Stomach (tissue), 9 donors: ENCODE measurements around the gene DENND6B. TPM values are rescaled to one million over a fixed set of nuclear protein-coding genes. Genes with fewer than 3 reads are reported as not detected.
"Not testable (repeated sequence)": the region's sequence is repeated elsewhere in the genome, so short reads cannot be mapped to it uniquely, and the experiment has no call there.

Experiments
- DNase-seq, 2 donors: peaks; one replicate each; pipeline versions ENCODE4 v3.0.0 to v3.0.0-alpha.2; 2013 to 2019
- H3K27ac ChIP-seq, 5 donors: fragments of 200-600 bp in 4 of 5; sonication (generic) in 4 of 5; one replicate each; pipeline ENCODE4 v1.5.1; 2013 to 2019; ENCODE audit warnings: mild to moderate bottlenecking in 1 of 5, moderate library complexity in 1 of 5
- H3K27me3 ChIP-seq, 3 donors: fragments of 200-600 bp; sonication (generic); one replicate each; pipeline ENCODE4 v1.5.1; 2017 to 2019; ENCODE audit warnings: mixed run types in 1 of 3
- H3K36me3 ChIP-seq, 4 donors: fragments of 200-600 bp; sonication (generic); 1 replicate in 3 of 4; 2 replicates in 1 of 4; pipeline ENCODE4 v1.5.1; 2016 to 2019
- H3K4me1 ChIP-seq, 4 donors: fragments of 200-600 bp; sonication (generic); one replicate each; pipeline ENCODE4 v1.5.1; 2016 to 2019
- H3K4me3 ChIP-seq, 4 donors: fragments of 200-600 bp; sonication (generic) in 3 of 4; one replicate each; pipeline ENCODE4 v1.5.1; 2016 to 2019; ENCODE audit warnings: mild to moderate bottlenecking in 1 of 4
- H3K9me3 ChIP-seq, 4 donors: fragments of 200-600 bp; sonication (generic); one replicate each; pipeline ENCODE4 v1.5.1; 2016 to 2019
- CTCF ChIP-seq, 7 experiments: fragments of 450-650 bp in 4 of 7; fragments of 200-600 bp in 3 of 7; sonication (generic) in 3 of 7; IDR thresholded peaks; one replicate each; pipeline ENCODE4 v1.5.1; 2016 to 2019; ENCODE audit warnings: antibody characterized with exemption in 7 of 7, control low read depth in 2 of 7, mild to moderate bottlenecking in 1 of 7
- EP300 ChIP-seq: sonication (generic); formaldehyde crosslinking; IDR thresholded peaks from one replicate; pipeline ENCODE4 v1.6.1; 2017; ENCODE audit warnings: antibody characterized with exemption
- POLR2A ChIP-seq, 4 donors: fragments of 450-650 bp; IDR thresholded peaks; one replicate each; pipeline ENCODE4 v1.6.1; 2016; ENCODE audit warnings: antibody characterized with exemption in 4 of 4, control low read depth in 2 of 4, mild to moderate bottlenecking in 1 of 4, moderate library complexity in 1 of 4
- POLR2AphosphoS5 ChIP-seq, 3 donors: sonication (generic); formaldehyde crosslinking; IDR thresholded peaks; one replicate each; pipeline ENCODE4 v1.6.1; 2016; ENCODE audit warnings: antibody characterized with exemption in 3 of 3
- WGBS, 5 donors: extraction: QIAGEN DNeasy Blood & Tissue Kit in 3 of 5; methylation state at CpG; one replicate each; pipeline versions ENCODE4 v1.1.5 to v1.1.7; 2013 to 2018; 5-methylcytosine and 5-hydroxymethylcytosine counted together
- intact Hi-C: fragments of 100-400 bp; cut with DNase I; formaldehyde crosslinking; loops from one replicate; pipeline ENCODE4 v1.15.1; 2023; ENCODE audit warnings: low total_unique reads
- polyA plus RNA-seq, 3 donors: library from polyadenylated mRNA; stranded (reverse); fragments of 200-250 nt; gene quantifications; one replicate each; pipeline ENCODE4 v1.2.3, GENCODE V29; 2013
- total RNA-seq, 5 donors: library from RNA; depleted of rRNA; stranded (reverse); fragments of >200 nt; gene quantifications; one replicate each; pipeline versions ENCODE4 v1.1.0 to v1.2.3, GENCODE V29; 2014 to 2016
- donor health status: healthy with polysubstance abuse.
- donor health status: Bipolar disorder and iron deficiency.
- donor health status: healthy.

Gene DENND6B
- total and polyA plus RNA-seq, 8 donors, result 2.0 to 13.4 (median 4.0) TPM

- peaks cover 7 to 46% (median 29%) of the 10 kb centered on the region in 4 donors for H3K36me3 ChIP-seq
- intact Hi-C loops, result no loop called here
- TF ChIP-seq POLR2A (IDR thresholded peaks at IDR 0.05) (no peak), EP300 (no peak), CTCF (IDR thresholded peaks at IDR 0.05) (no peak), POLR2AphosphoS5 (IDR thresholded peaks at IDR 0.05) (no peak)
- no peak overlapping the region for H3K4me3 ChIP-seq
- peaks cover 0 to 26% (median 12%) of the 10 kb centered on the region in 4 donors for H3K4me1 ChIP-seq
- no peaks in the 10 kb centered on the region for H3K9me3 ChIP-seq
- H3K27me3 ChIP-seq, result no peaks in the 10 kb centered on the region
- WGBS, 5 donors, result 93 to 96% (median 95%) methylated on average over 27 of the region's 27 CpGs
- DNase-seq, result no peak
- no peak overlapping the region for H3K27ac ChIP-seq
Observed at GRCh38 chr22:50367778-50368500, 41.1 kb upstream of the DENND6B start.

GRCh38 chr22:50363803-50364194, 37.0 kb upstream of the DENND6B start:
- not testable (repeated sequence) for DNase-seq

GRCh38 chr22:50363166-50363802, 36.5 kb upstream of the DENND6B start:
- no peaks in the 10 kb centered on the region for H3K27me3 ChIP-seq
- WGBS, 5 donors, result 87 to 95% (median 93%) methylated on average over 8 of the region's 8 CpGs
- no peaks in the 10 kb centered on the region for H3K9me3 ChIP-seq
- peaks cover 0 to 34% (median 24%) of the 10 kb centered on the region in 4 donors for H3K36me3 ChIP-seq
- TF ChIP-seq POLR2AphosphoS5 (IDR thresholded peaks at IDR 0.05), result no peak
- intact Hi-C loops, result no loop called here
- peaks cover 0 to 50% (median 24%) of the 10 kb centered on the region in 4 donors for H3K4me1 ChIP-seq
- no peak overlapping the region for H3K4me3 ChIP-seq
- no peak overlapping the region for H3K27ac ChIP-seq
- DNase-seq, result no peak

More at GRCh38 chr22:50363803-50364194, 37.0 kb upstream of the DENND6B start:
- Histone ChIP-seq H3K36me3 (peaks cover 0 to 39% (median 29%) of the 10 kb centered on the region in 4 donors), H3K4me1 (peaks cover 0 to 50% (median 21%) of the 10 kb centered on the region in 4 donors)
- H3K27ac ChIP-seq, H3K9me3 ChIP-seq, H3K27me3 ChIP-seq, intact Hi-C loops, H3K4me3 ChIP-seq: not testable (repeated sequence)
- 89 to 91% (median 90%) methylated on average over 11 of the region's 11 CpGs for WGBS, 5 donors

- Histone ChIP-seq H3K27me3 (no peaks in the 10 kb centered on the region), H3K36me3 (peaks cover 0 to 27% (median 22%) of the 10 kb centered on the region in 4 donors), H3K9me3 (no peaks in the 10 kb centered on the region), H3K4me3 (no peak overlapping the region), H3K27ac (no peak overlapping the region), H3K4me1 (peaks cover 0 to 53% (median 28%) of the 10 kb centered on the region in 4 donors)
- WGBS, 5 donors, result 77 to 86% (median 82%) methylated on average over 5 of the region's 5 CpGs
- DNase-seq, result no peak
- TF ChIP-seq EP300 (no peak), POLR2AphosphoS5 (IDR thresholded peaks at IDR 0.05) (no peak), CTCF (IDR thresholded peaks at IDR 0.05) (no peak), POLR2A (IDR thresholded peaks at IDR 0.05) (no peak)
- intact Hi-C loops, result no loop called here
Observed at GRCh38 chr22:50361688-50362087, 34.9 kb upstream of the DENND6B start.

- peaks cover 0 to 50% (median 25%) of the 10 kb centered on the region in 4 donors for H3K4me1 ChIP-seq
- H3K27ac ChIP-seq, result no peak overlapping the region
- H3K27me3 ChIP-seq, result no peaks in the 10 kb centered on the region
- intact Hi-C loops, result no loop called here
- peaks cover 0 to 28% (median 26%) of the 10 kb centered on the region in 4 donors for H3K36me3 ChIP-seq
- TF ChIP-seq EP300, result no peak
- no peak for TF ChIP-seq CTCF (IDR thresholded peaks at IDR 0.05)
- no peak for TF ChIP-seq POLR2AphosphoS5 (IDR thresholded peaks at IDR 0.05)
- TF ChIP-seq POLR2A (IDR thresholded peaks at IDR 0.05), result no peak
- H3K4me3 ChIP-seq, result no peak overlapping the region
- 77 to 92% (median 87%) methylated on average over 5 of the region's 5 CpGs for WGBS, 5 donors
- no peak for DNase-seq
- no peaks in the 10 kb centered on the region for H3K9me3 ChIP-seq
Observed at GRCh38 chr22:50361222-50361621, 34.4 kb upstream of the DENND6B start.
